Spleen (tissue), 11 donors: Measurements from ENCODE around the gene ZNF525. TPM values are rescaled to one million over a fixed set of nuclear protein-coding genes. Genes with fewer than 3 reads are reported as not detected.

Experiments used
- DNase-seq: peaks from one replicate; pipeline ENCODE4 v3.0.0-alpha.2; 2020
- H3K27ac ChIP-seq, 8 donors: fragments of 200-600 bp; sonication (generic) in 7 of 8; 1 replicate in 4 of 8; 2 replicates in 4 of 8; pipeline versions ENCODE4 v1.5.0 to v1.8.0; 2016 to 2021; ENCODE audit warnings: inconsistent platforms in 4 of 8, mild to moderate bottlenecking in 4 of 8, moderate library complexity in 1 of 8
- H3K27me3 ChIP-seq, 7 donors: fragments of 200-600 bp; sonication (generic) in 6 of 7; replicated peaks in 1 of 7; 1 replicate in 4 of 7; 2 replicates in 3 of 7; pipeline versions ENCODE4 v1.5.0 to v1.8.0; 2016 to 2021; ENCODE audit warnings: inconsistent platforms in 3 of 7, mild to moderate bottlenecking in 1 of 7
- H3K36me3 ChIP-seq, 6 donors: fragments of 200-600 bp; sonication (generic) in 5 of 6; 1 replicate in 4 of 6; 2 replicates in 2 of 6; pipeline versions ENCODE4 v1.5.0 to v1.8.0; 2016 to 2021; ENCODE audit warnings: inconsistent platforms in 2 of 6
- H3K4me1 ChIP-seq, 6 donors: fragments of 200-600 bp; sonication (generic) in 5 of 6; 1 replicate in 3 of 6; 2 replicates in 3 of 6; pipeline versions ENCODE4 v1.5.0 to v1.8.0; 2016 to 2021; ENCODE audit warnings: inconsistent platforms in 3 of 6
- H3K4me3 ChIP-seq, 8 donors: fragments of 200-600 bp; sonication (generic) in 7 of 8; 1 replicate in 4 of 8; 2 replicates in 4 of 8; pipeline versions ENCODE4 v1.5.0 to v1.8.0; 2016 to 2021; ENCODE audit warnings: inconsistent platforms in 4 of 8, mild to moderate bottlenecking in 4 of 8, moderate library complexity in 2 of 8
- H3K9me3 ChIP-seq, 8 donors: fragments of 200-600 bp; sonication (generic) in 7 of 8; 1 replicate in 4 of 8; 2 replicates in 4 of 8; pipeline versions ENCODE4 v1.5.0 to v1.8.0; 2016 to 2021; ENCODE audit warnings: inconsistent platforms in 4 of 8
- POLR2A ChIP-seq, 3 donors: fragments of 450-650 bp; IDR thresholded peaks; one replicate each; pipeline ENCODE4 v1.5.1; 2017; ENCODE audit warnings: antibody characterized with exemption in 3 of 3, mild to moderate bottlenecking in 1 of 3
- POLR2AphosphoS5 ChIP-seq, 3 donors: sonication (generic); formaldehyde crosslinking; IDR thresholded peaks; one replicate each; pipeline ENCODE4 v1.5.1; 2017; ENCODE audit warnings: antibody characterized with exemption in 3 of 3
- WGBS, 5 donors: extraction: QIAGEN DNeasy Blood & Tissue Kit in 3 of 5; methylation state at CpG; one replicate each; pipeline versions ENCODE4 v1.1.5 to v1.1.7; 2013 to 2018; 5-methylcytosine and 5-hydroxymethylcytosine counted together
- intact Hi-C: fragments of 100-400 bp; cut with DNase I; formaldehyde crosslinking; loops from one replicate; pipeline ENCODE4 v1.15.0; 2023; ENCODE audit warnings: low total_unique reads
- polyA plus RNA-seq, 3 donors: library from polyadenylated mRNA; stranded (reverse); fragments of 200-250 nt; gene quantifications; one replicate each; pipeline ENCODE4 v1.2.1, GENCODE V29; 2013
- total RNA-seq, 7 donors: library from RNA; depleted of rRNA in 3 of 7; stranded (reverse); fragments of >200 nt in 3 of 7; fragmentation: NEBNext Ultra II Directional in 4 of 7; extraction: Animal tissue kit (Norgen Biotek cat#: 25700) in 4 of 7; gene quantifications; one replicate each; pipeline versions ENCODE4 v1.1.0 to v1.2.1, GENCODE V29; 2016 to 2021
- TF ChIP-seq, protein P1 (sequence below), 11 experiments: fragments of 200-600 bp in 7 of 11; fragments of 450-650 bp in 4 of 11; sonication (generic) in 4 of 11; IDR thresholded peaks in 8 of 11; conservative IDR thresholded peaks in 3 of 11; 1 replicate in 7 of 11; 2 replicates in 4 of 11; pipeline versions ENCODE4 v1.4.0 to v1.8.0; 2016 to 2021; ENCODE audit warnings: antibody characterized with exemption in 11 of 11, inconsistent platforms in 4 of 11, mild to moderate bottlenecking in 1 of 11
- donor health status: healthy with polysubstance abuse.
- donor health status: DM: no; HTN: no; CAD: no; lungs with moderate emphysema.
- donor health status: DM: no; HTN: no; CAD: no.
- donor health status: Bipolar disorder and iron deficiency.
- donor health status: healthy.
- donor health status: DM: no; HTN: no; CAD: no.
- donor health status: DM: yes; HTN: yes; CAD: no.

Gene ZNF525
- total and polyA plus RNA-seq, 10 donors = 6.1 to 20.6 (median 10.1) TPM

DNA sequence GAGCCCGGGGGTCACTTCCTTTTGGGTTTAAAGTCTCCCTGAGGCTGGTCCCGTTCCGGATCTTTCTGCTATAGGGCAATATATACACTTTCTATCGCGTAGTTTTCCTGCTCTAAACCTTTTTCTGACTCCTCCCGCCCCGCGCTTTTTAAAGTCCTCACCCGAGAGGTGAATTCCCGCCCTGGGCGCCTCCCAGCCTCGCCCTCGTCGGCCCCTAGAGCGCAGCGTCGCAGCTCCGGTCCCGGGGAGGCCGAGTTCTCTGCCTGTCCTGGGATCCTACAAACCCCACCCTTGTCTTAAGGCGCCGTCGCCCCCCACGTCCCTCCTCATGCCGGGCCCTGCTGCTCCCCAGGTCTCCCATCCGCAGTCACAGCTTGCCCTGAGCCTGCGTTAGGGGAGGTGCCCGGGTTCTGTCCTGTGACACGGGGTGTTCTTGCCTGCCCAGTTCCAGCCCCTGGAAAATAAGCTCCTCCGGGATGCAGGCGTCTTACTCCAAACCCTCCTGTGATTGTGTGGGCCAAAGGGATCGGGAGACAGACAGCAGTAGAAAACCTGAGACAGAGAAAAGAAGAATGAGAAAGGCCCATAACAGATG lies 491 bp downstream of the ZNF525 start:
- Histone ChIP-seq H3K4me3 (peak overlapping the region; percentile 48 to 90 (median 68)), H3K27ac (peak overlapping the region; percentile 30 to 88 (median 79)), H3K36me3 (peaks cover 0 to 8% (median 0%) of the 10 kb centered on the region in 6 donors), H3K27me3 (no peaks in the 10 kb centered on the region), H3K4me1 (peaks cover 0 to 20% (median 14%) of the 10 kb centered on the region in 6 donors), H3K9me3 (peaks cover 0 to 21% (median 0%) of the 10 kb centered on the region in 8 donors)
- WGBS, 5 donors = 0 to 2% (median 1%) methylated on average over 21 to 32 of the region's 32 CpGs
- peak; percentile 81 for DNase-seq
- TF ChIP-seq POLR2AphosphoS5 (IDR thresholded peaks at IDR 0.05) (no peak), POLR2A (IDR thresholded peaks at IDR 0.05) (no peak)
- TF ChIP-seq, protein P1, sequence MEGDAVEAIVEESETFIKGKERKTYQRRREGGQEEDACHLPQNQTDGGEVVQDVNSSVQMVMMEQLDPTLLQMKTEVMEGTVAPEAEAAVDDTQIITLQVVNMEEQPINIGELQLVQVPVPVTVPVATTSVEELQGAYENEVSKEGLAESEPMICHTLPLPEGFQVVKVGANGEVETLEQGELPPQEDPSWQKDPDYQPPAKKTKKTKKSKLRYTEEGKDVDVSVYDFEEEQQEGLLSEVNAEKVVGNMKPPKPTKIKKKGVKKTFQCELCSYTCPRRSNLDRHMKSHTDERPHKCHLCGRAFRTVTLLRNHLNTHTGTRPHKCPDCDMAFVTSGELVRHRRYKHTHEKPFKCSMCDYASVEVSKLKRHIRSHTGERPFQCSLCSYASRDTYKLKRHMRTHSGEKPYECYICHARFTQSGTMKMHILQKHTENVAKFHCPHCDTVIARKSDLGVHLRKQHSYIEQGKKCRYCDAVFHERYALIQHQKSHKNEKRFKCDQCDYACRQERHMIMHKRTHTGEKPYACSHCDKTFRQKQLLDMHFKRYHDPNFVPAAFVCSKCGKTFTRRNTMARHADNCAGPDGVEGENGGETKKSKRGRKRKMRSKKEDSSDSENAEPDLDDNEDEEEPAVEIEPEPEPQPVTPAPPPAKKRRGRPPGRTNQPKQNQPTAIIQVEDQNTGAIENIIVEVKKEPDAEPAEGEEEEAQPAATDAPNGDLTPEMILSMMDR (IDR thresholded peaks at IDR 0.05 in 8 of 11, conservative IDR thresholded peaks at IDR 0.05 in 3 of 11) = no peak
- intact Hi-C loops = loop anchor here (10.0 kb wide), 1 partner anchor 171 kb away; the partner anchor contains the start of gene ZNF665

DNA sequence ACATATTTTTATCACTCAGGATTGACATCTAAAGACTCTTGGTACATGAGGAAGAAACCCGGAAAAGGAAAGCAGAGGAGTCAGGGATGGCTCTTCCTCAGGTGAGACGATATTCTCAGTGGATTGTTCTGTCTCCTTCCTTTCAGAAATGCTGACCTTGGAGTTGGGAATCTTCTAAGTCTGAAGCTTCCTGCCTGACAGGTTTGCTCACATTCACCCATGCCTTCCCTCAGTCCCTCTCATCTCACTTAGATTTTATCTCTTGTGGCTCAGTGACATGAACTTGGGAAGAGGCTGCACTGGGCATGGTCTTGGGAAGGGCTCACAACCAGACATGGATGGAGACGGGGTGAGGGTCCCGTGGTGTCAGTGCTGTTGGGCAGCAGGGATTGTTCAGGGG lies 6.7 kb downstream of the ZNF525 start:
- H3K27me3 ChIP-seq = no peaks in the 10 kb centered on the region
- peaks cover 0 to 54% (median 12%) of the 10 kb centered on the region in 8 donors for H3K9me3 ChIP-seq
- DNase-seq = no peak
- intact Hi-C loops = no loop called here
- H3K4me3 ChIP-seq = no peak overlapping the region
- peaks cover 0 to 64% (median 40%) of the 10 kb centered on the region in 6 donors for H3K36me3 ChIP-seq
- TF ChIP-seq, protein P1 (IDR thresholded peaks at IDR 0.05 in 8 of 11, conservative IDR thresholded peaks at IDR 0.05 in 3 of 11) = no peak
- TF ChIP-seq POLR2AphosphoS5 (IDR thresholded peaks at IDR 0.05) (no peak), POLR2A (IDR thresholded peaks at IDR 0.05) (no peak)
- 91 to 99% (median 92%) methylated on average over 4 of the region's 4 CpGs for WGBS, 5 donors
- H3K4me1 ChIP-seq = peaks cover 0 to 1% (median under 1%) of the 10 kb centered on the region in 6 donors
- H3K27ac ChIP-seq = no peak overlapping the region

DNA sequence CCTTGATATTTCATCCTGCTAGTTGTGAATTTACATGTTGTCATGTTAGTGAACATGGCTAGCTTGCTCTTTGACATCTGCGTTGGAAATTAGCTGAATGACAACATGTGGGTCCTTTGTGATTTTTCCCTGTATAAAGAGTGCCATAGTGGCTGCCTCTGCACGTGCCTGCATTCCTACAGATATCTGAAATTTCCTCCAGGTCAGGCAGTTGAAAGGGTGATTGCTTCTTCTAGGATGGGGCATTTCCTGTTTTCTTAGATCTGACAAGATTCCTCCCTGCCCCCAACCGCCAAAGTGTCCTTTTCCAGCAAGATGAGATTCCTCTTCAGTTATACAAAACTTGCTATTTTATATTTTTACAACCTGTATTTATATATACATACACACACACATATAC lies 8.8 kb downstream of the ZNF525 start:
- DNase-seq = no peak
- peaks cover 0 to 66% (median 33%) of the 10 kb centered on the region in 8 donors for H3K9me3 ChIP-seq
- H3K27me3 ChIP-seq = no peaks in the 10 kb centered on the region
- TF ChIP-seq POLR2AphosphoS5 (IDR thresholded peaks at IDR 0.05) = no peak
- TF ChIP-seq, protein P1 (IDR thresholded peaks at IDR 0.05 in 8 of 11, conservative IDR thresholded peaks at IDR 0.05 in 3 of 11) = no peak
- TF ChIP-seq POLR2A (IDR thresholded peaks at IDR 0.05) = no peak
- no peak overlapping the region for H3K4me3 ChIP-seq
- H3K4me1 ChIP-seq = no peaks in the 10 kb centered on the region
- no peak overlapping the region for H3K27ac ChIP-seq
- H3K36me3 ChIP-seq = peaks cover 5 to 85% (median 60%) of the 10 kb centered on the region in 6 donors
- 53 to 83% (median 59%) methylated on average over 3 of the region's 3 CpGs for WGBS, 5 donors
- intact Hi-C loops = no loop called here

DNA sequence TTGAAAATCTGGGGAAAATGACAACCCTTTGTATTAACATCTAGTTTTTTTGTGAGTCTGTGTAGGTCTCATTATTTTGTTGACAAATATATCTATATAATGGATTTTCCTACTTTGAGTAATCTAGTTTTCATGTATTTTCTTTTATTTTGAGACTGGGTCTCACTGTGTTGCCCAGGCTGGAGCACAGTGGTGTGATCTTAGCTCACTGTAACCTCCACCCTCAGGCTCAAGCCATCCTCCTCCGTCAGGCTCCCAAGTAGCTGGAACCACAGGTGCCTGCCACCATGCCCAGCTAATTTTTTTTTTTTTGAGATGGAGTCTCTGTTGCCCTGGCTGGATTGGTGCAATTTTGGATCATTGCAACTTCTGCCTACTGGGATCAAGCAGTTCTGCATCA lies 9.2 kb downstream of the ZNF525 start:
- TF ChIP-seq, protein P1 (IDR thresholded peaks at IDR 0.05 in 8 of 11, conservative IDR thresholded peaks at IDR 0.05 in 3 of 11) = no peak
- TF ChIP-seq POLR2AphosphoS5 (IDR thresholded peaks at IDR 0.05) = no peak
- no peak for TF ChIP-seq POLR2A (IDR thresholded peaks at IDR 0.05)
- H3K36me3 ChIP-seq = peaks cover 9 to 90% (median 64%) of the 10 kb centered on the region in 6 donors
- intact Hi-C loops = no loop called here

More for the DNA sequence above, 9.2 kb downstream of the ZNF525 start:
- H3K4me3 ChIP-seq = no peak overlapping the region
- H3K4me1 ChIP-seq = no peaks in the 10 kb centered on the region
- WGBS, 5 donors = 85 to 100% (median 96%) methylated on average over 1 of the region's 1 CpG
- peaks cover 3 to 70% (median 37%) of the 10 kb centered on the region in 8 donors for H3K9me3 ChIP-seq
- H3K27me3 ChIP-seq = no peaks in the 10 kb centered on the region
- DNase-seq = no peak
- H3K27ac ChIP-seq = no peak overlapping the region
